OCI-LY3 (cell line): ENCODE results near the gene CTNNA1.

Source experiments
- H2AFZ ChIP-seq: fragments of 200-600, 300-600 bp; shearing (Covaris generic); 2 replicates; pipeline ENCODE4 v1.6.0; 2014; ENCODE audit warnings: antibody characterized with exemption, low read depth, low read length
- H3K27ac ChIP-seq: fragments of 200-600, 300-600 bp; sonication (generic); 2 replicates; pipeline ENCODE4 v1.5.1; 2014; ENCODE audit warnings: mild to moderate bottlenecking, low read length, moderate library complexity, mixed read lengths
- H3K27me3 ChIP-seq: fragments of 200-600, 300-600 bp; sonication (generic); 2 replicates; pipeline ENCODE4 v1.6.1; 2014; ENCODE audit warnings: low read depth, low read length, mixed read lengths
- H3K36me3 ChIP-seq: fragments of 200-600, 300-600 bp; sonication (generic); replicated peaks from 2 replicates; pipeline ENCODE3; 2014; ENCODE audit warnings: low read depth, low read length, mixed read lengths
- H3K4me1 ChIP-seq: fragments of 300-600, 200-600 bp; sonication (generic); 2 replicates; pipeline ENCODE4 v1.6.1; 2014; ENCODE audit warnings: low read length, mixed read lengths
- H3K4me2 ChIP-seq: fragments of 200-600, 300-600 bp; sonication (generic); 2 replicates; pipeline ENCODE4 v1.6.1; 2014; ENCODE audit warnings: low read length, mixed read lengths
- H3K4me3 ChIP-seq: fragments of 300-600, 200-600 bp; sonication (generic); 2 replicates; pipeline ENCODE4 v1.5.1; 2014; ENCODE audit warnings: antibody characterized with exemption, mild to moderate bottlenecking, low read length, moderate library complexity
- H3K79me2 ChIP-seq: fragments of 300-600, 200-600 bp; shearing (Covaris generic); 2 replicates; pipeline ENCODE4 v1.6.1; 2014; ENCODE audit warnings: mild to moderate bottlenecking, low read length, mixed read lengths
- H3K9ac ChIP-seq: fragments of 300-600, 200-600 bp; shearing (Covaris generic); 2 replicates; pipeline ENCODE4 v1.6.0; 2014; ENCODE audit warnings: mild to moderate bottlenecking, low read length, moderate library complexity
- H3K9me3 ChIP-seq: fragments of 200-600, 300-600 bp; shearing (Covaris generic); 2 replicates; pipeline ENCODE4 v1.6.1; 2014; ENCODE audit warnings: low read length, mixed read lengths; ENCODE audit not compliant: insufficient read depth
- H4K20me1 ChIP-seq: fragments of 200-600, 300-600 bp; sonication (generic); 2 replicates; pipeline ENCODE4 v1.6.1; 2016; ENCODE audit warnings: low read length, mixed read lengths; ENCODE audit not compliant: insufficient read depth
- CTCF ChIP-seq: fragments of 200-600, 300-600 bp; sonication (generic); IDR thresholded peaks from 2 replicates; pipeline ENCODE4 v1.5.1; 2014; ENCODE audit warnings: antibody characterized with exemption, low read length, low read depth
- EZH2phosphoT487 ChIP-seq: fragments of 200-600 bp; shearing (Covaris generic); IDR thresholded peaks from 2 replicates; pipeline ENCODE4 v1.6.1; 2018; ENCODE audit warnings: antibody characterized with exemption, mixed run types, low read depth

The CTNNA1 gene

DNA sequence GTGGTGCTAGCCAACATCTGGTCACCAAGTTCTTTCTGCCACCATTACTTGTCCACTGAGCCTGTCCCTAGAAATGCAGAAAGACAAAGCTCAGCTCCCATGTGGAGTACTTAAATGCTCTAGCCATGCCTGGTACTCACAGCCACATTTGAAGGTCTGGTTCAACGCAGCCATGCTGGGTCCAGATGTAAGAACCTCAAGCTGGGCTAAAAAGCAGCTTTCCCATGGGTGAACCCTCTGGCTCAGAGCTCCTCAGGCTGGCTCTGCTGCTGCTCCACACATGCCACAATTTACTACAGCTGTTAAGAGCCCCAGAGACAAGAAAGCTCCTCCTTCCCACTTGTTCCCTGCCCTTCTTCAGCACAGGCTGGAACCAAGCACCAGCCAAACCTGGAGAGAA, 219.0 kb downstream of the CTNNA1 start:
- H3K9me3 ChIP-seq: no peaks in the 10 kb centered on the region
- no peaks in the 10 kb centered on the region for H3K4me1 ChIP-seq
- no peak overlapping the region for H3K4me3 ChIP-seq
- H3K9ac ChIP-seq: no peak overlapping the region
- H3K27ac ChIP-seq: no peak overlapping the region
- H4K20me1 ChIP-seq: no peaks in the 10 kb centered on the region
- H3K79me2 ChIP-seq: no peaks in the 10 kb centered on the region
- no peaks in the 10 kb centered on the region for H3K27me3 ChIP-seq
- no peak for TF ChIP-seq EZH2phosphoT487
- no peak overlapping the region for H2AFZ ChIP-seq
- no peaks in the 10 kb centered on the region for H3K36me3 ChIP-seq
- H3K4me2 ChIP-seq: no peak overlapping the region

- H3K27ac ChIP-seq: no peak overlapping the region
- no peaks in the 10 kb centered on the region for H3K4me1 ChIP-seq
- no peaks in the 10 kb centered on the region for H3K36me3 ChIP-seq
- H2AFZ ChIP-seq: no peak overlapping the region
- no peaks in the 10 kb centered on the region for H3K27me3 ChIP-seq
- no peaks in the 10 kb centered on the region for H4K20me1 ChIP-seq
- H3K9me3 ChIP-seq: no peaks in the 10 kb centered on the region
- H3K79me2 ChIP-seq: no peaks in the 10 kb centered on the region
- H3K4me2 ChIP-seq: no peak overlapping the region
- TF ChIP-seq CTCF (no peak), EZH2phosphoT487 (no peak)
- H3K4me3 ChIP-seq: no peak overlapping the region
- H3K9ac ChIP-seq: no peak overlapping the region
Measured at GRCh38 chr5:138972836-138973235, 219.6 kb downstream of the CTNNA1 start.

DNA sequence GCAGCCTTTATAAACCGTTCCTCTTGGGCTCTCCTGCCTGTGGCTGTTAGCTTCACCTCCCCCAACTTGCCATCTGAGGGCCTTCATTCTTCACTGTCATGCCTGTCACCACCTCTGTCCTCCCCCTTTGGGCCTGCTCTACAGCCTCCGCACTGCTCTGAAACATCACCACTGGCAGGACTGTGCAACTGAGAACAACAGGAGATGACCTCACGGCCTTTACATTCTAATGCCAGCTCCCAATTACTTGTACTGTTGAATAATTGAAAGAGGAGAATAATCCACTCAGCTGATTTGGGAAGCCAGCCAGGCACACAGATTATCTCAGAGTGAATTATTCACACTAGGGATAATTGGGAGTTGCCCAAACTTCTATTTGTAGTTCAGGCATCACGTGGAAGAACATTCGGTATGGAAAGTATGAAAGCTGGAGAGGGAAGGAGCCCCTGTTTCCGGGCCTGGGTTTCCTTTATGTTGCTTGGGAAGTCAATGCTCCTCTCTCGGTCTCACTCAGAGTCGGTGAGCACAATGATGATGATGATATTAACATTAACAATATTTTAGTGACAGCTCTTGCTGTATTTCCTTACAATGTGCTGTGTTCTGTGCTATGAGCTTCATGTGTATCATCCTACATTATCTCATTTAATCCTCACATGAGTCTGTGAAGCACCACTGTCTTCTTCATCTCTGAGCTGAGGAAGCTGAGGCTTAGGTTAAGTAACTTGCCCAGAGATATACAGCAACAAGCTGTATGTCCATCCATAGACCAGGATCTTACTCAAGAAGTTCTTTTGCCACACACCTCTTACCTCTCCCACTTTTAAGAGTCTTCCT, 221.2 kb downstream of the CTNNA1 start:
- H3K4me1 ChIP-seq: no peaks in the 10 kb centered on the region
- no peaks in the 10 kb centered on the region for H3K36me3 ChIP-seq
- H3K4me3 ChIP-seq: no peak overlapping the region
- TF ChIP-seq EZH2phosphoT487 (no peak), CTCF (no peak)
- no peak overlapping the region for H2AFZ ChIP-seq
- no peaks in the 10 kb centered on the region for H3K27me3 ChIP-seq
- H3K27ac ChIP-seq: no peak overlapping the region
- no peak overlapping the region for H3K9ac ChIP-seq
- H3K4me2 ChIP-seq: no peak overlapping the region
- no peaks in the 10 kb centered on the region for H3K79me2 ChIP-seq
- no peaks in the 10 kb centered on the region for H3K9me3 ChIP-seq
- H4K20me1 ChIP-seq: no peaks in the 10 kb centered on the region

DNA sequence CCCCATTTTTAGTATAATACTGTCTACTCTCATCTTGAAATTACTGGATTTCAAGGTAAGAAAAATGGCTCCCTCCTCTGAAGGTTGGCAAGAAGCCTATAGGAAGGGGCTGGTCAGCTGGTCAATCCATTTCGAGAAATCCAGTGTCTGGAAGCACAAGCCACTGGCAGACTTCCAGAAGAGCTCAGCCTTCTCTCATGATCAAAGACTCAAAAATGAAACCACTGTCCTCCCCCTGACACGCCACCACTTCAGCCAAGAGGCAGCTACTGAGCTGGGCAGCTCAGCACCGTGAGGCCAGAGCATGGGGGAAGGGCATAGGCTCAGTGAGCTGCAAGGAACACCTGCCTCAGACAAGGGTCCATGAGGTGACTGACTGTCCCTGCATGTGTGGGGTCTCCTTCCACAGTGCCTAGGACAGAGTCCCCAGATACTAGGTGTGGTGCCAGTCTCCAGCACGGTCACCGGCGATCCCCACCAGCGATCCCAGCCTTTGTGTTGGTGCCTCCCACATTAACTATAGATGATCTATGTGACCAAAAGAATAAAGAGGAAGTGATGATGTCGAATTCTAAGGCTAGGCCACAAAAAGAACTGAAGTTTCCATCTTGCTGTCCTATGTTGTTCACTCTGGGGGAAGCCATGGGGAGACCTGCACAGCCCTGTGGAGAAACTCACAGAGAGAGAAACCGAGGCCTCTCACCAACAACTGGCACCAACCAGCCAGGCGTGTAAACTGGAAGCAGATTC, 222.0 kb downstream of the CTNNA1 start:
- H3K9ac ChIP-seq: no peak overlapping the region
- H3K79me2 ChIP-seq: no peaks in the 10 kb centered on the region
- H3K27ac ChIP-seq: no peak overlapping the region
- no peaks in the 10 kb centered on the region for H3K9me3 ChIP-seq
- no peaks in the 10 kb centered on the region for H3K27me3 ChIP-seq
- no peak overlapping the region for H3K4me2 ChIP-seq
- H3K4me3 ChIP-seq: no peak overlapping the region
- H3K4me1 ChIP-seq: no peaks in the 10 kb centered on the region
- no peaks in the 10 kb centered on the region for H4K20me1 ChIP-seq
- H3K36me3 ChIP-seq: no peaks in the 10 kb centered on the region
- no peak for TF ChIP-seq EZH2phosphoT487
- TF ChIP-seq CTCF: no peak
- no peak overlapping the region for H2AFZ ChIP-seq
